Osteoblast (primary cell): Measurements from ENCODE around the gene HES6. TPM values are rescaled to one million over a fixed set of nuclear protein-coding genes. Genes with fewer than 3 reads are reported as not detected.
A peak's percentile ranks its signal among the peaks of the same experiment; 100 is the strongest.

Experiments
- DNase-seq: peaks from one replicate; pipeline ENCODE4 v3.0.0; 2011; ENCODE audit warnings: low spot score, mixed read lengths; ENCODE audit not compliant: insufficient read length; ENCODE audit errors: missing footprints
- H2AFZ ChIP-seq: 2 replicates; pipeline ENCODE4 v1.6.0; 2011; ENCODE audit warnings: mild to moderate bottlenecking, low read length
- H3K27ac ChIP-seq: 2 replicates; pipeline ENCODE4 v1.5.1; 2011; ENCODE audit warnings: mild to moderate bottlenecking, low read depth, low read length, moderate library complexity
- H3K27me3 ChIP-seq: 2 replicates; pipeline ENCODE4 v1.6.0; 2012; ENCODE audit warnings: mild to moderate bottlenecking, control low read depth, inconsistent platforms, low read length, moderate library complexity; ENCODE audit not compliant: insufficient read depth
- H3K36me3 ChIP-seq: 2 replicates; pipeline ENCODE4 v1.5.1; 2011; ENCODE audit warnings: mild to moderate bottlenecking, low read length, control low read depth, moderate library complexity; ENCODE audit not compliant: insufficient read depth
- H3K4me1 ChIP-seq: 2 replicates; pipeline ENCODE4 v1.5.1; 2011; ENCODE audit warnings: mild to moderate bottlenecking, low read length, control low read depth, moderate library complexity; ENCODE audit not compliant: insufficient read depth
- H3K4me2 ChIP-seq: 2 replicates; pipeline ENCODE4 v1.6.0; 2011; ENCODE audit warnings: mild to moderate bottlenecking, low read length; ENCODE audit not compliant: insufficient read depth
- H3K4me3 ChIP-seq: fragments of 200-600 bp; sonication (generic); 3 replicates; pipeline ENCODE4 v1.5.1; 2012; ENCODE audit warnings: mild to moderate bottlenecking, low read length, inconsistent platforms; ENCODE audit not compliant: insufficient read depth
- H3K79me2 ChIP-seq: 2 replicates; pipeline ENCODE4 v1.6.0; 2012; ENCODE audit warnings: mild to moderate bottlenecking, low read length, control low read depth, inconsistent platforms; ENCODE audit not compliant: insufficient read depth
- H3K9me3 ChIP-seq: 2 replicates; pipeline ENCODE4 v1.5.1; 2011; ENCODE audit warnings: low read depth, low read length, control low read depth
- H4K20me1 ChIP-seq: 2 replicates; pipeline ENCODE4 v1.6.0; 2012; ENCODE audit warnings: mild to moderate bottlenecking, low read length, control low read depth; ENCODE audit not compliant: insufficient read depth
- total RNA-seq: library from RNA; depleted of rRNA; stranded (reverse); fragments of >200 nt; gene quantifications from 2 replicates; pipeline ENCODE4 v1.2.3, GENCODE V29; 2012
- TF ChIP-seq, protein P1 (sequence below): IDR thresholded peaks from 2 replicates; pipeline ENCODE4 v1.5.1; 2011; ENCODE audit warnings: mild to moderate bottlenecking, low read depth, low read length, moderate library complexity; ENCODE audit errors: extremely low read depth

HES6 gene
- total RNA-seq, 1 donor: 4.0 TPM

DNA sequence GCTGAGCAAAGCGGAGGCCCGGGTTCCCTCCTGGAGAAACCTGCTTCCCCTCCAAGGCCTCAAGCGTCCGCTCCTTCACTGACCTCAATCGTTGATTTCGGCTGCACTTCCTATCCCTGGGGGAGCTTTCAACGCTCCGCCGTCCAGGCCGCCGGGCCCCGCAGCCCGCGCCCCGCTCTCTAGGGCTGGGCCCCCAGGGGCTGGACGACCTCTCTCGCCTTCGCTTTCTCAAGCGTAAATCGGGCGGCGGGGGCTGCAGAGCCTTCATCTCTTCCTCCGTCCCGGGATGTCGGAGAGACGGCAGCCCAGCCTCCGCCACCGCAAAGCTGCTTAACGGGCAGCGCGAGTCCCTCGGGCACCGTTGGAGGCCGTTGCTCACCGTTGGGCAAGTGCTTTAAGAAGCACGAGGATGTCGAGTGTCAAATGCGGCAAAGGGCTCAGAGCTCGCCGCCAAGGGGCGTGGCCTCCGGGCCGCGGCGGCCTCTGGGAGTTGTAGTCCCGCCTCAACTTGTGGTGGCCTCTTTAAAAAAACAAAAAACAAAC is 8.5 kb downstream of the HES6 start:
- H3K4me2 ChIP-seq: peak overlapping the region; percentile 74
- H3K4me1 ChIP-seq: peaks cover 4% of the 10 kb centered on the region
- H3K36me3 ChIP-seq: no peaks in the 10 kb centered on the region
- DNase-seq: peak; percentile 97
- H3K27ac ChIP-seq: no peak overlapping the region
- peak overlapping the region; percentile 88 for H2AFZ ChIP-seq
- no peaks in the 10 kb centered on the region for H3K9me3 ChIP-seq
- TF ChIP-seq, protein P1, sequence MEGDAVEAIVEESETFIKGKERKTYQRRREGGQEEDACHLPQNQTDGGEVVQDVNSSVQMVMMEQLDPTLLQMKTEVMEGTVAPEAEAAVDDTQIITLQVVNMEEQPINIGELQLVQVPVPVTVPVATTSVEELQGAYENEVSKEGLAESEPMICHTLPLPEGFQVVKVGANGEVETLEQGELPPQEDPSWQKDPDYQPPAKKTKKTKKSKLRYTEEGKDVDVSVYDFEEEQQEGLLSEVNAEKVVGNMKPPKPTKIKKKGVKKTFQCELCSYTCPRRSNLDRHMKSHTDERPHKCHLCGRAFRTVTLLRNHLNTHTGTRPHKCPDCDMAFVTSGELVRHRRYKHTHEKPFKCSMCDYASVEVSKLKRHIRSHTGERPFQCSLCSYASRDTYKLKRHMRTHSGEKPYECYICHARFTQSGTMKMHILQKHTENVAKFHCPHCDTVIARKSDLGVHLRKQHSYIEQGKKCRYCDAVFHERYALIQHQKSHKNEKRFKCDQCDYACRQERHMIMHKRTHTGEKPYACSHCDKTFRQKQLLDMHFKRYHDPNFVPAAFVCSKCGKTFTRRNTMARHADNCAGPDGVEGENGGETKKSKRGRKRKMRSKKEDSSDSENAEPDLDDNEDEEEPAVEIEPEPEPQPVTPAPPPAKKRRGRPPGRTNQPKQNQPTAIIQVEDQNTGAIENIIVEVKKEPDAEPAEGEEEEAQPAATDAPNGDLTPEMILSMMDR: no peak
- no peaks in the 10 kb centered on the region for H4K20me1 ChIP-seq
- peak overlapping the region; percentile 65 for H3K4me3 ChIP-seq
- H3K79me2 ChIP-seq: no peaks in the 10 kb centered on the region
- H3K27me3 ChIP-seq: peaks cover 57% of the 10 kb centered on the region

DNA sequence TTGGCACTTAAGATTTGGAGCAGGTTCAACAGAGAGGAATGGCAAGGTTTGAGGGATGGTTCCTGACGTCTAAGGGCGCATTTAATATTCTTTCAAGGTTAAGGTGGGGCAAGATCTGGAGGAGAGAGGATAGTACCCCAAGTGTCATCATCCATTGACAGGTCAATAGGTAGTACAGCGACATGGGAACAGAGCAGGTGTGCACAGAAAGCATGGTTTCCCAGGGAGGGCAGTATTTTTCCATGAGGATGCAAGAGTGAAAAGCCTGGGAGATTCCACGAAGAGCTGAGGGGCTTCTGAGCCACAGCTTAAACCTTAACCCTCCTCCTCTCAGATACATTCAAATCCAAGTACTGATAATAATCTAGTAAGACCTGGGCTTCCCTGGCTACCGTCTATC is 9.1 kb downstream of the HES6 start:
- TF ChIP-seq, protein P1: no peak
- Histone ChIP-seq H3K27me3 (peaks cover 51% of the 10 kb centered on the region), H3K4me1 (peaks cover 4% of the 10 kb centered on the region), H3K4me3 (no peak overlapping the region), H3K4me2 (no peak overlapping the region), H4K20me1 (no peaks in the 10 kb centered on the region), H2AFZ (no peak overlapping the region), H3K36me3 (no peaks in the 10 kb centered on the region), H3K79me2 (no peaks in the 10 kb centered on the region), H3K9me3 (no peaks in the 10 kb centered on the region), H3K27ac (no peak overlapping the region)
- DNase-seq: no peak

DNA sequence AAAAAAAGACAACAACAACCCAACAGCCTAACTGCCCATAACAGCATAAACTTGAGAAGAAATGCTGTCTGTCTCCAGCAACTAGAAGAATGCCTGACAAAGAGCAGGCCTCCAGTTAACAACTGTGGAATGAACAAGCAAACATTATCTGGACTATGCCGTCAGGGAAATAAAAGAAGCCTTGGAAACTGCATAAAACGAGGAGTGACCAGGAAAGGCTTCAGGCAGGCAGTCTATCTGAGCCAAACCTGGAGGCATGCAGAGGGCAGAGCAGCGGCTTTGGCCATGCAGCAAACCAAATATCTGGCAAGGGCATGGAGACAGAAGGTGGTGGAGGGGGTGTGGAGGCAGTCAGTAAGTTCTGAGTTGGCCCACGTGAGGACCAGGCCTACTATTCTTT is 11.1 kb downstream of the HES6 start:
- Histone ChIP-seq H3K27me3 (peaks cover 44% of the 10 kb centered on the region), H3K4me3 (no peak overlapping the region), H3K27ac (no peak overlapping the region), H4K20me1 (no peaks in the 10 kb centered on the region), H3K4me2 (no peak overlapping the region), H3K4me1 (peaks cover 4% of the 10 kb centered on the region), H3K36me3 (no peaks in the 10 kb centered on the region), H3K79me2 (no peaks in the 10 kb centered on the region), H3K9me3 (no peaks in the 10 kb centered on the region), H2AFZ (no peak overlapping the region)
- TF ChIP-seq, protein P1: no peak
- DNase-seq: peak; percentile 89

DNA sequence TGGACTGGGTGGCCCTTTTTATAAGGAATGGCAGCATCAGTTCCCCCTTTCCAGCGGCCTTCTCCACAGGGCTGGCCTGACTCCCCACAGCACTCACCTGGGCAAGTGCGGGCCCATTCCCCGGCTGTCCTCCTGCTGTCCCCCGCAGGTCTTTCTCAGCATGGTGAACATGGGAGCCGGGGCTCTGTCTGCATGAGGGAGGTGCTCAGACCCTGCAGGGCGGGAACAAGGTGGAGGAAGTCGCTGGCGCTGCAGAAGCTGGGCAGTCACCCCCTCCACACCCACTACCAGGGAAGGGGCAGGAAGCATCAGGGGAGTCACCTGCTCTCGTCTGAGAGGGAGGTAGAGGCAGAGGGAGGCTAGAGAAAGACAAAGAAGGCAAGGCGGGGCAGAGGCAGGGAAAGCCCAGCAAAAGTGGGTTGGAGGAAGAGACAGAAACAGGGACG is 12.2 kb downstream of the HES6 start:
- H3K27ac ChIP-seq: no peak overlapping the region
- TF ChIP-seq, protein P1: no peak
- peaks cover 39% of the 10 kb centered on the region for H3K27me3 ChIP-seq
- H3K4me1 ChIP-seq: peaks cover 4% of the 10 kb centered on the region
- H3K79me2 ChIP-seq: no peaks in the 10 kb centered on the region
- H3K4me3 ChIP-seq: no peak overlapping the region
- H3K36me3 ChIP-seq: no peaks in the 10 kb centered on the region
- H3K4me2 ChIP-seq: no peak overlapping the region
- no peak overlapping the region for H2AFZ ChIP-seq
- no peak for DNase-seq
- H4K20me1 ChIP-seq: no peaks in the 10 kb centered on the region
- H3K9me3 ChIP-seq: no peaks in the 10 kb centered on the region
